Liver (tissue), 9 donors: ENCODE measurements around the gene CTAGE9. TPM values are rescaled to one million over a fixed set of nuclear protein-coding genes. Genes with fewer than 3 reads are reported as not detected.

ENCODE experiments used
- DNase-seq: peaks from one replicate; pipeline ENCODE4 v3.0.0-alpha.2; 2017; ENCODE audit warnings: low spot score
- H3K27ac ChIP-seq, 2 donors: one replicate each; pipeline ENCODE4 v1.7.0; 2013; ENCODE audit warnings: inconsistent platforms in 2 of 2, low read length in 2 of 2, control low read depth in 1 of 2, low read depth in 1 of 2, mild to moderate bottlenecking in 1 of 2
- H3K27me3 ChIP-seq, 4 donors: one replicate each; pipeline versions ENCODE4 v1.6.1 to v1.7.0; 2013; ENCODE audit warnings: low read length in 3 of 4, inconsistent platforms in 1 of 4, mild to moderate bottlenecking in 1 of 4, moderate library complexity in 1 of 4; ENCODE audit not compliant: control insufficient read depth in 4 of 4, insufficient read depth in 4 of 4
- H3K36me3 ChIP-seq, 4 donors: one replicate each; pipeline versions ENCODE4 v1.6.1 to v1.7.0; 2013; ENCODE audit warnings: low read length in 3 of 4, mild to moderate bottlenecking in 3 of 4, low read depth in 1 of 4, moderate library complexity in 1 of 4; ENCODE audit not compliant: control insufficient read depth in 4 of 4, insufficient read depth in 3 of 4
- H3K4me1 ChIP-seq, 4 donors: one replicate each; pipeline versions ENCODE4 v1.6.1 to v1.7.0; 2013; ENCODE audit warnings: low read length in 3 of 4, mild to moderate bottlenecking in 3 of 4, moderate library complexity in 1 of 4; ENCODE audit not compliant: control insufficient read depth in 4 of 4, insufficient read depth in 4 of 4
- H3K4me3 ChIP-seq, 3 donors: one replicate each; pipeline versions ENCODE4 v1.6.1 to v1.7.0; 2013; ENCODE audit warnings: low read length in 3 of 3, control low read depth in 1 of 3, low read depth in 1 of 3, mild to moderate bottlenecking in 1 of 3
- H3K9ac ChIP-seq, 2 donors: one replicate each; pipeline ENCODE4 v1.7.0; 2013; ENCODE audit warnings: low read length in 2 of 2, mild to moderate bottlenecking in 2 of 2, moderate library complexity in 2 of 2, control low read depth in 1 of 2, low read depth in 1 of 2
- H3K9me3 ChIP-seq, 4 donors: one replicate each; pipeline versions ENCODE4 v1.6.1 to v1.7.0; 2013; ENCODE audit warnings: low read length in 3 of 4; ENCODE audit not compliant: control insufficient read depth in 4 of 4
- EGR1 ChIP-seq, 2 donors: IDR thresholded peaks; 2 replicates each; pipeline ENCODE4 v1.6.1; 2016 to 2018; ENCODE audit warnings: antibody characterized with exemption in 2 of 2, low read depth in 2 of 2
- FOXA1 ChIP-seq: IDR thresholded peaks from 2 replicates; pipeline ENCODE4 v1.6.1; 2016; ENCODE audit warnings: antibody characterized with exemption
- FOXA2 ChIP-seq: IDR thresholded peaks from 2 replicates; pipeline ENCODE4 v1.6.1; 2016; ENCODE audit warnings: antibody characterized with exemption
- HNF4G ChIP-seq: IDR thresholded peaks from 2 replicates; pipeline ENCODE4 v1.6.1; 2016; ENCODE audit warnings: antibody characterized with exemption
- NR2F2 ChIP-seq: IDR thresholded peaks from 2 replicates; pipeline ENCODE4 v1.6.1; 2016; ENCODE audit warnings: antibody characterized with exemption
- RAD21 ChIP-seq, 2 donors: IDR thresholded peaks; 2 replicates each; pipeline ENCODE4 v1.6.1; 2016; ENCODE audit warnings: antibody characterized with exemption in 2 of 2, mild to moderate bottlenecking in 2 of 2
- RXRA ChIP-seq, 2 donors: IDR thresholded peaks; 2 replicates each; pipeline ENCODE4 v1.6.1; 2017 to 2018; ENCODE audit warnings: antibody characterized with exemption in 2 of 2, mild to moderate bottlenecking in 1 of 2
- SP1 ChIP-seq: IDR thresholded peaks from 2 replicates; pipeline ENCODE4 v1.6.1; 2018; ENCODE audit warnings: antibody characterized with exemption, mild to moderate bottlenecking
- TAF1 ChIP-seq: conservative IDR thresholded peaks from 2 replicates; pipeline ENCODE4 v1.6.1; 2016; ENCODE audit warnings: antibody characterized with exemption, mild to moderate bottlenecking
- YY1 ChIP-seq: IDR thresholded peaks from 2 replicates; pipeline ENCODE4 v1.6.1; 2016; ENCODE audit warnings: antibody characterized with exemption, mild to moderate bottlenecking
- WGBS: extraction: QIAGEN DNeasy Blood & Tissue Kit; methylation state at CpG from one replicate; pipeline ENCODE4 v1.1.7; 2013; 5-methylcytosine and 5-hydroxymethylcytosine counted together
- polyA plus RNA-seq, 2 donors: library from polyadenylated mRNA; stranded (reverse) in 1 of 2; unstranded in 1 of 2; fragments of 200-250 nt in 1 of 2; fragments of >200 nt in 1 of 2; fragmentation: Nextera tagmentation in 1 of 2; extraction: Ambion mirVana in 1 of 2; gene quantifications; one replicate each; pipeline versions ENCODE4 v1.2.1 to v1.2.3, GENCODE V29; 2013 to 2015
- total RNA-seq, 2 donors: library from RNA; depleted of rRNA; stranded (reverse); fragments of >200 nt; gene quantifications; one replicate each; pipeline ENCODE4 v1.2.3, GENCODE V29; 2014
- TF ChIP-seq, protein P1 (sequence below): IDR thresholded peaks from 2 replicates; pipeline ENCODE4 v1.6.1; 2016; ENCODE audit warnings: antibody characterized with exemption, mild to moderate bottlenecking
- TF ChIP-seq, protein P2 (sequence below): IDR thresholded peaks from 2 replicates; pipeline ENCODE4 v1.6.1; 2016; ENCODE audit warnings: antibody characterized with exemption
- TF ChIP-seq, protein P3 (sequence below): IDR thresholded peaks from 2 replicates; pipeline ENCODE4 v1.6.1; 2016; ENCODE audit warnings: antibody characterized with exemption
- TF ChIP-seq, protein P4 (sequence below): IDR thresholded peaks from 2 replicates; pipeline ENCODE4 v1.6.1; 2016; ENCODE audit warnings: antibody characterized with exemption
- donor health status: healthy.
- donor health status: healthy.
- donor health status: healthy.
- donor health status: healthy.
- donor health status: healthy.

CTAGE9 gene
- total and polyA plus RNA-seq, 4 donors, result not detected

DNA sequence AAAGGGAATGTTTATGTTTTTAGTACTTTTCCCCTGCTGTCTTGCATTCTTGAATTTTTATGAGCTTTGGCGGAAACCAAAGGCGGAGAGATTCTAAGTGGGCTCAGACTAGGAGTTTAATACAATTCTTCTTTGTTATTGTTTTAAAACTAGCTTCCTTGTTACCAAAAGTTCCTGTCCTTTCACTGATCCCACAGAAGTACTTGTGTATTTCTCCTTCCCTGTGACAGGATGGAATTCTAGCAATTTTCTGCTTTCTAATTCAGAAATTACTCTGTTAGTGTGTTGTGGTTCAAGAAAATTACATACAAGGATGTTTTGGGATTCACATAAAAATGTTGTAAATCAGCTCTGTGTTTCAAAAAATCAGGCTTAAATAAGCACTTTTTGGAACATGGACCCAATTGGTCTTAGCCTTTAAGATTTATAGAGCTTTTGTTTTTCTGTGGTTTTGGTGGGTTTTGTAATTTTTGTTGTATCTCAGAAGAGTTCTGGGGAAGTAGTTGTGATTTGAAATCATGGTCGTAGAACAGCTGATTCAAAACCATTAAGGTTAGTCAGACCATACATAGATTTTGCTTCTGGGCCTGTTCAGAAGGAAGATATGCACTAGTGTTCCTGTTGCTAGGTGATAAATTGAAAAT lies 17.6 kb upstream of the CTAGE9 start:
- Histone ChIP-seq H3K36me3 (peaks cover 0 to 5% (median 0%) of the 10 kb centered on the region in 4 donors), H3K9me3 (peaks cover 0 to 6% (median 0%) of the 10 kb centered on the region in 4 donors), H3K27me3 (no peaks in the 10 kb centered on the region), H3K4me3 (no peak overlapping the region), H3K4me1 (no peaks in the 10 kb centered on the region), H3K27ac (no peak overlapping the region), H3K9ac (no peak overlapping the region)
- no peak for DNase-seq
- TF ChIP-seq, protein P1, sequence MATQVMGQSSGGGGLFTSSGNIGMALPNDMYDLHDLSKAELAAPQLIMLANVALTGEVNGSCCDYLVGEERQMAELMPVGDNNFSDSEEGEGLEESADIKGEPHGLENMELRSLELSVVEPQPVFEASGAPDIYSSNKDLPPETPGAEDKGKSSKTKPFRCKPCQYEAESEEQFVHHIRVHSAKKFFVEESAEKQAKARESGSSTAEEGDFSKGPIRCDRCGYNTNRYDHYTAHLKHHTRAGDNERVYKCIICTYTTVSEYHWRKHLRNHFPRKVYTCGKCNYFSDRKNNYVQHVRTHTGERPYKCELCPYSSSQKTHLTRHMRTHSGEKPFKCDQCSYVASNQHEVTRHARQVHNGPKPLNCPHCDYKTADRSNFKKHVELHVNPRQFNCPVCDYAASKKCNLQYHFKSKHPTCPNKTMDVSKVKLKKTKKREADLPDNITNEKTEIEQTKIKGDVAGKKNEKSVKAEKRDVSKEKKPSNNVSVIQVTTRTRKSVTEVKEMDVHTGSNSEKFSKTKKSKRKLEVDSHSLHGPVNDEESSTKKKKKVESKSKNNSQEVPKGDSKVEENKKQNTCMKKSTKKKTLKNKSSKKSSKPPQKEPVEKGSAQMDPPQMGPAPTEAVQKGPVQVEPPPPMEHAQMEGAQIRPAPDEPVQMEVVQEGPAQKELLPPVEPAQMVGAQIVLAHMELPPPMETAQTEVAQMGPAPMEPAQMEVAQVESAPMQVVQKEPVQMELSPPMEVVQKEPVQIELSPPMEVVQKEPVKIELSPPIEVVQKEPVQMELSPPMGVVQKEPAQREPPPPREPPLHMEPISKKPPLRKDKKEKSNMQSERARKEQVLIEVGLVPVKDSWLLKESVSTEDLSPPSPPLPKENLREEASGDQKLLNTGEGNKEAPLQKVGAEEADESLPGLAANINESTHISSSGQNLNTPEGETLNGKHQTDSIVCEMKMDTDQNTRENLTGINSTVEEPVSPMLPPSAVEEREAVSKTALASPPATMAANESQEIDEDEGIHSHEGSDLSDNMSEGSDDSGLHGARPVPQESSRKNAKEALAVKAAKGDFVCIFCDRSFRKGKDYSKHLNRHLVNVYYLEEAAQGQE, result no peak
- TF ChIP-seq, protein P2, sequence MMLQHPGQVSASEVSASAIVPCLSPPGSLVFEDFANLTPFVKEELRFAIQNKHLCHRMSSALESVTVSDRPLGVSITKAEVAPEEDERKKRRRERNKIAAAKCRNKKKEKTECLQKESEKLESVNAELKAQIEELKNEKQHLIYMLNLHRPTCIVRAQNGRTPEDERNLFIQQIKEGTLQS, result no peak
- TF ChIP-seq TAF1, result no peak
- 86% methylated on average over 3 of the region's 3 CpGs for WGBS

DNA sequence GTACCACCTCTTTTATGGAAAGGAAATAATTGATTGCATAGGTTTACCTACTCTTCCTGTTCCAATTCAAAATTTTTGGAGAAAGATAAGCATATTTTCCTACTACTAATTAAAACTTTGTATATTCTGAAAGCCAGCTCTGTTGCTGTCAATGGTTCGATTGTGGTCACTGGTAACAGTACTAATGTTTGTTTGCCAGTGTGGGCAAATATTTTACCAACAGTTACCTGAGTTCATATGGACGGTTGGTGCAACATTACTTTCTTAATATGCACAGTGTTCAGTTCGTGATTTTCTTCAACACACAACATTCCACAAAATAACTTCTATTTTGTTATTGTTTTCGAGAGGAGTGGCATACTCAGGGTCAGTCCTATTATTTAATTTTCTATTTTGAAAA lies 17.1 kb upstream of the CTAGE9 start:
- WGBS, result 48% methylated on average over 4 of the region's 4 CpGs
- peaks cover 0 to 5% (median 0%) of the 10 kb centered on the region in 4 donors for H3K36me3 ChIP-seq
- H3K27me3 ChIP-seq, result no peaks in the 10 kb centered on the region
- H3K4me3 ChIP-seq, result no peak overlapping the region
- no peaks in the 10 kb centered on the region for H3K4me1 ChIP-seq
- peaks cover 0 to 6% (median 0%) of the 10 kb centered on the region in 4 donors for H3K9me3 ChIP-seq
- TF ChIP-seq RAD21 (IDR thresholded peaks at IDR 0.05) (no peak), FOXA1 (no peak), EGR1 (IDR thresholded peaks at IDR 0.05; ENCODE audit: low read depth in 2 of 2) (no peak), NR2F2 (no peak), SP1 (no peak)
- TF ChIP-seq, protein P3, sequence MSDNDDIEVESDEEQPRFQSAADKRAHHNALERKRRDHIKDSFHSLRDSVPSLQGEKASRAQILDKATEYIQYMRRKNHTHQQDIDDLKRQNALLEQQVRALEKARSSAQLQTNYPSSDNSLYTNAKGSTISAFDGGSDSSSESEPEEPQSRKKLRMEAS, result no peak
- no peak for DNase-seq
- no peak overlapping the region for H3K9ac ChIP-seq
- H3K27ac ChIP-seq, result no peak overlapping the region

DNA sequence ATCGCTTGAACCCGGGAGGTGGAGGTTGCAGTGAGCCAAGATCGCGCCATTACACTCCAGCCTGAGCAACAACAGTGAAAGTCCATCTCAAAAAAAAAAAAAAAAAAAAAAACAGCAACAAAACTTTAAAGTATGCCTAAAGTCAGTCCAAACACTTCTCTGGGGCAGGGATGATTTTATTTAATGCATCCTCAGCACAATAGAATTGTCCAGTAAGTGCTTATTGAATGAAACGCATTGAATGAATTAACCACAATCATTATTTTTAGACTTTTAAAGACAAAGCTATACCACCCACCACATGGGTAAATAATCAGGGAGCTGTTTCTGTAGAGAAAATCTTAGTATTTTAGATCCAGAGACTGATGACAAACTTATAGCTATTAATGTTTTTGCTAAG lies 16.6 kb upstream of the CTAGE9 start:
- Histone ChIP-seq H3K27ac (no peak overlapping the region), H3K9ac (no peak overlapping the region), H3K4me3 (no peak overlapping the region), H3K9me3 (peaks cover 0 to 6% (median 0%) of the 10 kb centered on the region in 4 donors), H3K27me3 (no peaks in the 10 kb centered on the region), H3K4me1 (no peaks in the 10 kb centered on the region), H3K36me3 (peaks cover 0 to 5% (median 0%) of the 10 kb centered on the region in 4 donors)
- WGBS, result 92% methylated on average over 5 of the region's 5 CpGs
- DNase-seq, result no peak
- TF ChIP-seq RAD21 (IDR thresholded peaks at IDR 0.05) (no peak), NR2F2 (no peak), YY1 (no peak), FOXA2 (no peak), HNF4G (no peak), SP1 (no peak), FOXA1 (no peak), TAF1 (no peak), RXRA (IDR thresholded peaks at IDR 0.05) (no peak)
- TF ChIP-seq, protein P4, sequence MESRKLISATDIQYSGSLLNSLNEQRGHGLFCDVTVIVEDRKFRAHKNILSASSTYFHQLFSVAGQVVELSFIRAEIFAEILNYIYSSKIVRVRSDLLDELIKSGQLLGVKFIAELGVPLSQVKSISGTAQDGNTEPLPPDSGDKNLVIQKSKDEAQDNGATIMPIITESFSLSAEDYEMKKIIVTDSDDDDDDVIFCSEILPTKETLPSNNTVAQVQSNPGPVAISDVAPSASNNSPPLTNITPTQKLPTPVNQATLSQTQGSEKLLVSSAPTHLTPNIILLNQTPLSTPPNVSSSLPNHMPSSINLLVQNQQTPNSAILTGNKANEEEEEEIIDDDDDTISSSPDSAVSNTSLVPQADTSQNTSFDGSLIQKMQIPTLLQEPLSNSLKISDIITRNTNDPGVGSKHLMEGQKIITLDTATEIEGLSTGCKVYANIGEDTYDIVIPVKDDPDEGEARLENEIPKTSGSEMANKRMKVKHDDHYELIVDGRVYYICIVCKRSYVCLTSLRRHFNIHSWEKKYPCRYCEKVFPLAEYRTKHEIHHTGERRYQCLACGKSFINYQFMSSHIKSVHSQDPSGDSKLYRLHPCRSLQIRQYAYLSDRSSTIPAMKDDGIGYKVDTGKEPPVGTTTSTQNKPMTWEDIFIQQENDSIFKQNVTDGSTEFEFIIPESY, result no peak
- TF ChIP-seq, protein P1, result no peak
- TF ChIP-seq, protein P2, result no peak
- TF ChIP-seq, protein P3, result no peak
